Activated naive CD8-positive, alpha-beta T cell treated with anti-CD3 and anti-CD28 coated beads, Interleukin-2, amount 50 U/mL, for 16 hours (primary cell): Measurements from ENCODE around the gene LZTR1.

Source experiments
- DNase-seq: peaks from one replicate; pipeline ENCODE4 v3.0.0-alpha.2; 2020; ENCODE audit warnings: low read depth, low spot score

Gene LZTR1

DNA sequence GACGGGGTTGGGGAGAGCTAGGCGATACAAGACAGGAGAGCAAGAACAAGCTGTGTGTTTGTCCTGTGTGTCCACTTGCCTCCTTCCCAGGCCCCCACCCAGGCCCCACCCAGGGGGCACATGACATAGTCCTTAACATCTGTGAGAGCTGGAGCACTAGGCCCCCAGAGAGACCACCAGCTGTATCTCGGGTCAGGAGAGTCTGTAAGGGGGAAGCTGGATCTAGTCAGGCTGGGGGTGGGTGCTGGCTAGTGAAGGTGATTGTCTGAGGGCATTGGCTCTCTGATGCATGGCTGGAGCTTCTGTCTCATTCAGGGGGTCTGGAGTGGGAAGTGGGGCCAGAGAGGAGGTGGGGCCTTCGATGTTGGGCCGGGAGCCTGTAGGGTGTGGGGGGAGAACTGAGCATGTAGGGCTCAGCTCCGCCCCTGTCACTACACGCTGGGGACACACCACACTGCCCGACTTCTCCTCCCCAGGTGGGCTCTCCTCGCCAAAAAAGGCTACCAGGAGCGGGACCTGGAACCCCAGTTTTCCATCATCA is 33.4 kb downstream of the LZTR1 start:
- DNase-seq, result no peak

DNA sequence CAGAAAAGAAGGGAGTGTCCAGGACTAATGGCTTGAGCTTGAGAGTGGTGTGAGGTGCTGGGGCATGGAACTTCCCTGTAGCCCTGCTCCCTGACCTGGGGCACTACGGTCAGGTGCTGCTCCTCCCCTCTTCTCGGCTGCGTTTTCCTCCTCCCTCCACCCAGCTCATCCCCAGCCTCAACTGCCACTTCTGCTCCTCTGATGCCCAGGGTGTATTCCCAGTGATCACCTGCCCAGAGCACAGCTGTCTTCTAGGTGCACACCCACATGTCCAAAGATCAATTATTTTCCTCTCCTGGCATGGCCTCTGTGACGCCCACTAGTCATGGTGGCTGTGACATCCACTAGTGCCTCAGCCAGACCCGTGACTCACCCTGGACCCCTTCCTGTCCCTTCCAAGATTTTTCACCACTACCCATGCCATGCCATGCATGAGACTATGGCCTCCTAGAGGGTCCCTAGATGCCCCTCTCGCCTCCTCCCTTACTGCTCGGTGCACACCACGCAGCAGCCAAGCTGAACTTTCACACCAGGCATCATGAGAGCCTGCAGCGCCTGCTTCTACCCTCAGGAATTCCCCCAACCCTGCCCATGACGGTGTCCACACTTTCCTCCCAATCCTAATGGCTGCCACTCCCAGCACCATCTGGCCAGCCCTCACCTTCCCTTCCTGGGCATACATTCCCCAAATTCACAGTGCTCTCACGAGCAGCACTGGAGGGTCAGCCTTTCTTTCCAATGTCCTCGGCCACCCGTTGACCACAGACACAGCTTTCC is 34.7 kb downstream of the LZTR1 start:
- no peak for DNase-seq

DNA sequence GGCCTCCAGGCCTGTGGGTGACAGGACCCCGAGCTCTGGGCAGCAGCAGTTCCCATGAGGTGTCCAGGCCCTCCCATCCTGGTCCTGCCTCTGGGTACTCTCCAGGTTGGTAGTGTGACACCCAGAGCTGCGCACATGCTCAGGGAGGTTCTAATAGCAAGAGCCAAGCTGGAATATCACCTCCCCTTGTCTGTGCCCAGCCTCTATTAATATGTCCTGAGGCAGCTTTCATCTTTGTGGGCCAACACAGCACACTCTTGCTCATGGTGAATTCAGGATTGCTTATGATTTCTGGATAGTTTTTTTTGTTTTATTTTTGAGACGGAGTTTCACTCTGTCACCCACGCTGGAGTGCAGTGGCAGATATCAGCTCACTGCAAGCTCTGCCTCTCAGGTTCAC is 36.2 kb downstream of the LZTR1 start:
- DNase-seq, result no peak

DNA sequence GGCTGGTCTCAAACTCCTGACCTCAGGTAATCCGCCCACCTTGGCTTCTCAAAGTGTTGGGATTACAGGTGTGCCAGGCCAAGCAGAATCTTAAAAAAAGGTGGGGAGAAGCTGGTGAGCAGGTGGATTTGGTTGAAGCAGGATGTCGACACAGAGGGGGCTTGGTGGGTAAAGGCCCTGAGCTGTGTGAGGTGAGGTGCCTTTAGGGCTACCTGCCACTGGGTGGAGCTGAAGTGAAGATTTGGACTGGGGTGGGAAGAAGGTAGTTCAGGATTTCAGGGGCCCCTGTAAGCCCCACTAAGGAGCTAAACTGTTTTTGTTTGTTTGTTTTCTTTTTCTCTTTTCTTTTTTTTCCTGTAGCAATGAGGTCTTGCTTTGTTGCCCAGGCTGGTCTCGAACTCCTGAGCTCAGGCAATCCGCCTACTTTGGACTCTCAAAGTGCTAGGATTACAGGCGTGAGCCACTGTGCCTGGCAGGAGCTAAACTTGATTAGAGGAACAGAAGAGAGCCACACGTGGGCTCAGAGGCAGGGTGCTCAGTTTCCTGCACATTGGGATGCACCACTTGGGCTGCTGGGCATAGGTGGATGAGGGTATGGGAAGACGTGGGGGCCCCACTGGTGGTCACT is 38.8 kb downstream of the LZTR1 start:
- DNase-seq, result no peak

DNA sequence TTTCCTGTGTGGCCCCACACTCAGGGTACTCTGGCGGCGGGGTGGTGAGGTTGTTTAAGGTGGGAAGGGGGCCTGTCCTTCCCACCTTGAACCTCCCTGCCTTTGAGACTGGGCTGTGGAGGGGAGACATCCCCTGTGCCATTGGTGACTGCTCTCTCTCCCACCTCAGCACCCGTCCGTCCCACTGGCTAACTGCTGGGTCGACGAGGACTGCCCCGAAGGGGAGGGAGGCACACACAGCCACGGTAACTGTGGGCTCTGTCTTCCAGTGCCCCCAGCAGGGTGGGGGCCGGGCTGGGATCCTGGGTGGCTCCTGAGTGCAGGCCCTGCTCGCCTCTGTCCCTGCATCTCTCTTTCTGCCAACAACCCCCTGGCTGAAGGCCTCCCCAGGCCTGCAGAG is 40.4 kb downstream of the LZTR1 start:
- no peak for DNase-seq

DNA sequence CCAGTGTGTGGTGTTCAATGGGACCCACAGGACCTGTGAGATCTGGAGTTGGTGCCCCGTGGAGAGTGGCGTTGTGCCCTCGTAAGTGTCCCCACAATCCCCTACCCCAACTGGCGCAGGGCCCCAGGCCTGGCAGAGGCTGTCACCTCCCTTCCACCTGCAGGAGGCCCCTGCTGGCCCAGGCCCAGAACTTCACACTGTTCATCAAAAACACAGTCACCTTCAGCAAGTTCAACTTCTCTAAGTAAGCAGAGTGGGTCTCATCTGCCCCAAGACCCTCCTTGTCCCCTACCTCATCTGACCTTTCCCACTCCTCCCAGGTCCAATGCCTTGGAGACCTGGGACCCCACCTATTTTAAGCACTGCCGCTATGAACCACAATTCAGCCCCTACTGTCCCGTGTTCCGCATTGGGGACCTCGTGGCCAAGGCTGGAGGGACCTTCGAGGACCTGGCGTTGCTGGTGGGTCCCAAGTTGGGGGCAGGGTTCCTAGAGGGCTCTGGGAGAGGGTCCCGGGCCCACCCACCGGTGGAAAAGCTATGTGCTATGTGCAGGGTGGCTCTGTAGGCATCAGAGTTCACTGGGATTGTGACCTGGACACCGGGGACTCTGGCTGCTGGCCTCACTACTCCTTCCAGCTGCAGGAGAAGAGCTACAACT is 41.0 kb downstream of the LZTR1 start:
- DNase-seq, result no peak

DNA sequence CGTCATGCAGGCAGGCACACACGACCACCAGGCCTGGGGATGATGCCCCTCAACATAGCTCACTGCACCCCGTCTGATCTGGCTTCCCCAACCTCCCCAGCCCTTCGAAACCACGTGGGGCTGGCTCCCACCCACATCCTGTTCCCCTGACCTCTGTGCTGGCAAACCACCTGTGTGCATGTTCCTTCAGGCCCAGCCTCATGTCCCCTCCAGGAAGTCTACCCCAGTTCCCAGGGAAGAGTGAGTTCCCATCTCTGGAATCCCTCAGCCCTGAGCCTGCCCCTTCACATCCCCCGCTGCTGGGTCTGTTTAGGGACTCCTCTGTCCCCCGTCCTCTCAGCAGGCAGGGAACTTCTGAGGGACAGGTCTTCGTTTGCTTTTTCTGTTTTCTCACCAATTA is 43.2 kb downstream of the LZTR1 start:
- no peak for DNase-seq

DNA sequence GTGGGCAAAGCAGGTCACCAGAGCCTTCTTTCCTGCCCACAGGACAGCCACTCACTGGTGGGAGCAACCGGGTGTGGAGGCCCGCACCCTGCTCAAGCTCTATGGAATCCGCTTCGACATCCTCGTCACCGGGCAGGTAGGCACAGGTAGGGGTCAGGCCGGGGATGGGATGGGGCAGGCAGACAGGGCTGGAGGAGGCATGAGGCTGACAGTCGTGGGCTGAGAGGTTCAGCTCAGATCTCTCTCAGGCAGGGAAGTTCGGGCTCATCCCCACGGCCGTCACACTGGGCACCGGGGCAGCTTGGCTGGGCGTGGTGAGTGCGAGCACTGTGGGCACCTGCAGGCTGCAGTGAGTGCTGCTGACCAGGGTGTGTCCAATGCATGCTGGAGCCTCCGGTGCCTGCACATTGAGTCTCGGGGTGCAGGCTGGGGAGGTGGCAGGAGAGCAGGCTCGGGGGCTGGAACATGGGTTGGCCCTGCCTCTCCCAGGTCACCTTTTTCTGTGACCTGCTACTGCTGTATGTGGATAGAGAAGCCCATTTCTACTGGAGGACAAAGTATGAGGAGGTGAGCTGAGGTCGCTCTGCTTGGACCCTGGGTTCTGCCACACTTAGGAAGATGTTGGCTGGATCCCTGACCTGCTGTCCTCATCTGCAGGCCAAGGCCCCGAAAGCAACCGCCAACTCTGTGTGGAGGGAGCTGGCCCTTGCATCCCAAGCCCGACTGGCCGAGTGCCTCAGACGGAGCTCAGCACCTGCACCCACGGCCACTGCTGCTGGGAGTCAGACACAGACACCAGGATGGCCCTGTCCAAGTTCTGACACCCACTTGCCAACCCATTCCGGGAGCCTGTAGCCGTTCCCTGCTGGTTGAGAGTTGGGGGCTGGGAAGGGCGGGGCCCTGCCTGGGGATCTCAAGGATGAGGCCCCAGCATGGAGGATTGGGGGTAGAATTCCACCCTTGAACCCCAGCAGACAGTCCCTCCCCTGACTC is 44.0 kb downstream of the LZTR1 start:
- no peak for DNase-seq

DNA sequence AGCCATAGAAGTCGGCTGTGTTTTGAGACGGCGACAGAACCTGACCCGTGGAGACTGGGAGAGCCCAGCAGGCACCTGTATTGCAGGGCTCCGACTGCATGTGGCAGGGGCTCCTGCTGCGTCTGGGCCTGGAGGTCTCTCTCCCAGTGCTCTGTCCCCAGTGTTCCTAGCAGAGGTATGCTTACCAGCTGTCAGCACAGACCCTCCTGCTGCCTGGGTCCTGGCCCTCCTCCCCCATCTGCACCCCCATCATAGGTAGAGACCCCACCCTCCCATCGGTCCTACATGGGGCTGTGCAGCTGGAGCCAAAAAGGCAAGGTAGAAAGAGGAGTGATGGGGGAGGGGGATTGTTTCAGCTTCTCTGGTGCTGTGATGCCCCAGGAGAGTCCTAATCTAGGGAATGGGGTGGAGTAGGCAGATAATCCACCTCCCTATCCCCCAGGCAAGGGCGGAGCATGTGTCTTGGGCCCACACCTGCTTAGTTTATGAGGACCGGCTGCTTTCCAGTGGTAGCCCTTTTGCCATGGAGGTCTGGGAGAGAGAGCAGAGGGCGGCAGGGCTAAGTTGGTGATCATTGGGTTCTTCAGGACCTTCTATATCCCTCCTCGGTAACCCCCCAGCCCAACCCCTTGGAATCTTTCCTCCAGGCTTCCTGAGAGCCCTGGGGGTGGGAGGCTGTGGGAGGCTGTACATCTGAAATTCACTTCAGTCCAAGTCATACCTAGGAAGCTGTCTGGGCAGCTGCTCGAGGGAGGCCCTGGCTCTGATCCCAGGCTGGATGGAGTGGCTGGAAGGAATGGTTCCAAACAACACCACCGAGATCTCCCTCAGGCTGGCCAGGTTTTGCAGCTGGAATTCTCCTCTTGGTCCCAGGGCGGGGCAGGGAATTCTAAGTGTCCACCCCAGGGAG is 44.9 kb downstream of the LZTR1 start:
- DNase-seq, result no peak

DNA sequence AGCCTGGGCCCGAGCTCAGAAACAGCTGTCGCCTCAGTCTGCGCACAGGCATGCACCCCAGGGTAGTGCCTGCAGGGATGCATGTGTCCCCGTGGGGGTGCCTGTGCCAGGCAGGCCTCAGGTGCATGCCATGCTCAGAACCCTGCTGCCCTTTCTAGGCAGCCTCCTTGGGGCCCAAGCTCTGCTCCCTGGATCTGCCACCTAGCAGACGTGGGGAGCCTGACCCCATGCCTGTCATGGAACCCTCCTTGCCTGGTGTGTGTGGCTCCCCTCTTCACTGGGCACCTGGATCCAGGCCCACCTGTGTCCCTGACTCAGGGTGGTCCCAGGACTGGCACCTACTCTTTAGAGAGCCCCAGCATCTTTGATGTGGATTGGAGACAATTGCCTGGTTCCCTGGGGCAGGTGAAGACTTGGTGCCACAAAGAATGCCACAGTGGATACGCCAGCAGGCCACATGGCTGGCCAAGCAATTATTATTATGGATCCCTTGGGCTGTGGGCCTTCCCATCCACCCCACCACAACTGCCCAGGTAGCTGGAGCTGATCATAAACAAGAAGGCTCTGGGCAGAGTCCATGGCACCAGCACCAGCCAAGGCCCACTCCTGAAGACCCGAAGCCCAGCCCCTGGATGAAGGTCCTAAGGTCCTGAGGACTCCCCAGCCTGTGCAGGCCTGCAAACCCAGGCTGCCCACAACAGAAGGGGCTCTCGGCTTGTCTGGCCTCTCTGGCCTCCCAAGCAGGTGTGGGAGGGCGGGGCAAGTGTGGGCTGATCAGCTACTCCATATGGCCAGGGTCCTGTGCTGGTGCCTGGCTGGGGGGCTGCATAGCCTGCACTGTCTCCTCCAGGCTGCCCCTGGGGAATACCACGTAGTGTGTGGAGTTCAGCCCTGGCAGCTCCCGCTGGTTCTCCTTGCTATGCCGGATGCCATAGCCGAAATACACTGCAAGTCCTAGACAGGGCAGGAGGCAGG is 46.5 kb downstream of the LZTR1 start:
- DNase-seq, result no peak

DNA sequence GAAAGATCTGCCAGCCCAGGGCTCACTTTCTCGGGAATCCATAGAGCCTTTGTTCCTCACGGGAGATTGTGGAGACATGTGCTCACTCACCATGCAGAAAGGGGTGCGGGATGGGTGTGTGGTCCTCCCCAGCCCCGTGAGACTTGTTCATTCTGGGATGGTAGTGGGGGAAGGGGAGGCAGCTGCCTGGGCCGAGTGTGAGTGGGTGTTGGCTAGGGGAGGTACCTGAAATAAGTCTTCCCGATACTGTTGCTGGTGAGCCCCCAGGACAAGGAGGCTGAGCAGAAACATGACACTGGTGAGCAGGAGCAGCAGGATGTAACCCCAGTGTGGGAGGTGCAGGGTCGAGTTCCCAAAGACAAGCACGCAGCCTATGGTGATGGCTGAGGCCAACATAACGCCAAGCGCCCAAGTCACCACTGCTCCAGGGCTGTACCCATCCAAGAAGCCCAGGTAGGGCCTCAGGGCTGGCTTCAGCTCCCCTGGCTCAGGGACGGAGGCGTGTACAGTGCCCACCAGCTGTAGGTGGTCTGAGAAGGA is 47.5 kb downstream of the LZTR1 start:
- DNase-seq, result no peak

DNA sequence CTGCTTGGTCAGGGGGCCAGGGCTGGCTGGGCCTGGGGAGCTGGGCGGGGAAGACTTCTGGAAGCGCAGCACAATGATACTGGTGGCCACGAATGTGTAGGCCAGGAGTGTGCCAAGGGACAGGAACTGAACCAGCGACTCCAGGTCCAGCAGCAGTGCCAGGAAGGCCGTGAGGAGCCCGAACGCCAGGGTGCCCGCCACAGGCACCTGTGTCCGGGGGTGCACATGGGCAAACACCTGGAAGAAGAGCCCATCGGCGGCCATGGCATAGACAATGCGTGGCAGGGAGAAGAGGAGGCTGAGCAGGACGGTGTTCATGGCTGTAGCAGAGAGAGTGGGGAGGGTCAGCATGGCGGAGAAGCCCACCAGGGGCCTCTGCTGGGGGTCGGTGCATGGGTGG is 47.9 kb downstream of the LZTR1 start:
- no peak for DNase-seq

DNA sequence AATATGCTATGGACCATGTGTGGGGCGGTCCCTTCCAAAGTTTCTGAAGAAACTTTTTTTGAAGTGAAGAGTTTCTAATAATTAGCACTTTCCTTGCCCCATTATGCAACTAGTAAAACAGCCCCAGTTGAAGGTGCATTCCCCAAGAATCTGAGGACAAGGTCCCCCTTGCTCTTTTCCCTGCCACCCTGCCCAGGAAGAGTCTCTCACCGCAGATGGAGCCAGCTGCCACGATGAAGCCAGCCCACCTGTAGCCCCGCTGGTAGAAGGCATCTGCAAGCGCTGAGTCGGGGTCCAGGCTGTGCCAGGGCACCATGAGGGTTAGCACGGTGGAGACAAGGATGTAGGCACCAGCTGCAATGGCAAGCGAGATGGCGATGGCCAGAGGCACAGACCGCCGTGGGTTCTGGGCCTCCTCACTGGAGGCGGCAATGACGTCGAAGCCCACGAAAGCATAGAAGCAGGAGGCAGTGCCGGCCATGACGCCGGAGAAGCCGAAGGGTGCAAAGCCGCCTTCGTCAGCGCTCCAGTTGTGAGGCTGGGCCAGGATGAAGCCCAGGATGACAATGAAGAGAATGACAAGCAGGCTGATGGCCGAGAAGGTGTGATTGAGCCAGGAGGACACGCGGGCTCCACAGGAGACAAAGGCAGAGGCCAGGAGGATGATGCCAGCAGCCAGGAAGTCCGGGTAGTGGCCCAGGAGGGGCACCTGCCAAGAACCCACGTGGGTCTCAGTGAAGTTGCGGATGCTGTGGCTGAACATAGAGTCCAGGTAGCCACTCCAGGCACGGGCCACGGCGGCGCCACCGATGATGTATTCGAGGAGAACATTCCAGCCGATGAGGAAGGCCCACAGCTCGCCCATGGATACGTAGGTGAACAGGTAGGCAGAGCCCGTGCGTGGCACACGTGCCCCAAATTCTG is 48.8 kb downstream of the LZTR1 start:
- DNase-seq, result no peak

DNA sequence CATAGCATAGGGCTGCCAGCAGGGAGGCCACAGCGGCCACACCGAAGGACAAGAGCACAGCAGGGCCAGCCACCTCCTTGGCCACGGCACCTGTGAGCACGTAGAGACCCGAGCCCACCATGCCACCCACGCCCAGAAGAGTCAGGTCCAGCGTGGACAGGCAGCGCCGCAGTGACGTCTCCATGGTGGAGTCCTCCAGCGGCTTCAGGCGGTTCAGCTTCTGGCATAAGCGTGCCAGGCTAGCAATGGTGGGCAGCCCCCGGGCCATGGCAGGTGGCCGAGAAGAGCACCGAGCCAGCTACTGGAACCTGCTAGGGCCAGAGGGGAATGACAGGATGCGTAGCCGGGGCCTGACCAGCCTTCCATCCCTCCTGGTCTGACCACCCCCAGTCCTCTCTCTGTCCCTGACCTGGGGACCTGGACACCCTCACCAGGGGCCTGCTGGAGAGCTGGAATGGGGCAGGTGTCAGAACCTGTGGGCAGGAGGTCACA is 49.5 kb downstream of the LZTR1 start:
- no peak for DNase-seq

DNA sequence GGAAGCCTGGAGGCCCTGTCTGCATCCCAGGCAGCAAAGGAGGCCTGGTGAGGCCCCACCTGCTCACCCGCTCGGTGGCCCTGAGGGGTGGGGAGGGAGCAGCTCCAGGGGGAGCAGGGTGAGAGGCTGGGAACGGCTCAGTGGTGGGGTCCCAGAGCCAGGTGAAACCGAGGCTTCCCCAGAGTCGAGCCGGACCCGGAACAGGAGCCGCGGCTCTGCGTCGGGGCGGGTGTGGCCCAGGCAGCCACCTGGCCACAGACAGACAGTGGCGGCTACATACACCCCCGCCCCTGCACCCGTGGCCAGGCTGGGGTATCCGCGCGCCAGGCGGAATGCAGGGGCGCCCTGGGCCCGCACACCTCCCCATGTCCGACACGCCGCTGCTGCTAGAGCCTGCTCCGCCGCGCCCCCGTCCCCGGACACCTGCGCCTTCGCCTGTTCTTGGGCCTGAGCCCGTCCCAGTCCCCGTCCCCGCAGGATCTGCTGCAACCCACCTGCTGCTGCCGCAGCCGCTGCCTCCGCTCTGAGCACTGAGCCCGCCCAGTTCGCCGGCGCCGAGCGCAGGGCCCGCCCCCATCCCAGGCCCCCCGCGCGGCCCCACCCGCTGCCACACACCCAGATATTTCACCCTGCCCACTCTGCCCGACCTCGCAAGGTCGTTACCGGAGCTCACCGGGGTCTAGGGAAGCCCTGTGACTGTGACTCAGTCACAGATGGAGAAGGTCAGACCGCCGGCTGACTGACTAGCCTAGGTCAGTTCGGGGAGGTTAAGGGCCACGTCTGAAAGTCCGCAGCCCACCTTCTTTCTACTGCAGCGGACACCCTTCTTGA is 50.2 kb downstream of the LZTR1 start, which contains the start of gene SLC7A4:
Gene SLC7A4 (minus strand): TSS at position 525 of the 831 bp plus-strand sequence. CDS start 749 bp downstream, outside the sequence.
- DNase-seq, result no peak

DNA sequence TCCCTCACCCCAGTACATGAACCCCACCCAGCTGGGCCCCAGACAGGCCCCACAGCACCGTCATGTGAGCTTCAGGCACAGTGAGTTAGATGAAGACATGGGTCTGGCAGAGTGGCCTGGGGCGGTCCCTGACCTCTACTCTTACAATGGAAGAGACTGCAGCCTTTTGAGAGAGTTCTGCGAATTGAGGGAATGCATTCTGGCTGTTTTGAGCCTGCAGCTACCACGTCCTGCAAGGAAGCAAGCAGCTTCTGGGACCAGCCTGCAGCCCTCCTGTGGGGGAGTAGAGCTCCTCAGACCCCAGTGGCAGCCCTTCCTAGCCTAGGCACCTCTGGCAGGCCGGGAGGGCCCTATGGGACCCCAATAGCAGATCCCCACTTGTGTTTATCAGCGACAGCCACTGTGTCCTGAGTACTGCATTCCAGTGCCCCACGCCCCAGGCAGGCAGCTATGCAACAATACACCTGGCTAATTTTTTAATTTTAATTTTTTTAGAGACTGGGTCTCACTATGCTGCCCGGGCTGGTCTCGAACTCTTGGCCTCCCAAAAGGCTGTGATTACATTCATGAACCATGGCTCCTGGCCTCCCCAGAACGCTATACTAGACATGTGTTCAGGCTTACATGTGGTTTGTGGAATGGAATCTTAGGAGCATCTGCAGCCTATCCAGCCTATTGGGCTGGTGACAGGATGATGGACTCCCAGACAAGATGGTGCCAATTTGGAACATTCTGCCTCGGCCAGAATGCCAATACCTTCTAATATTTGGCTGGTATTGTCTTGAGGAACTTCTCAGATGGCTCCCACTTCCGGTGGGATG is 51.0 kb downstream of the LZTR1 start:
- no peak for DNase-seq
